Lung (tissue), 12 donors: ENCODE results near the gene SULT1C4. TPM values are rescaled to one million over a fixed set of nuclear protein-coding genes. Genes with fewer than 3 reads are reported as not detected.

Source experiments
- ATAC-seq: fragments of 200-7000 bp; cut with Tn5 transposase; one replicate; pipeline ENCODE4 v1.9.1; 2020; ENCODE audit warnings: moderate number of reproducible peaks; ENCODE audit not compliant: insufficient read depth, low FRiP score
- DNase-seq, 3 donors: peaks; one replicate each; pipeline ENCODE4 v3.0.0-alpha.2; 2013 to 2017
- H3K27ac ChIP-seq, 2 donors: one replicate each; pipeline ENCODE4 v1.5.1; 2013; ENCODE audit warnings: mild to moderate bottlenecking in 2 of 2, moderate library complexity in 2 of 2, control low read depth in 1 of 2, inconsistent platforms in 1 of 2, low read depth in 1 of 2, low read length in 1 of 2
- H3K27me3 ChIP-seq, 3 donors: one replicate each; pipeline ENCODE4 v1.5.1; 2013; ENCODE audit warnings: low read length in 2 of 3; ENCODE audit not compliant: control insufficient read depth in 3 of 3, insufficient read depth in 3 of 3
- H3K36me3 ChIP-seq, 4 donors: one replicate each; pipeline ENCODE4 v1.5.1; 2013; ENCODE audit warnings: low read length in 4 of 4, mild to moderate bottlenecking in 1 of 4, moderate library complexity in 1 of 4; ENCODE audit not compliant: control insufficient read depth in 4 of 4, insufficient read depth in 4 of 4
- H3K4me1 ChIP-seq, 5 donors: one replicate each; pipeline ENCODE4 v1.5.1; 2013; ENCODE audit warnings: low read length in 5 of 5, mild to moderate bottlenecking in 2 of 5, moderate library complexity in 1 of 5; ENCODE audit not compliant: control insufficient read depth in 5 of 5, insufficient read depth in 5 of 5
- H3K4me3 ChIP-seq: one replicate; pipeline ENCODE4 v1.5.1; 2013; ENCODE audit warnings: mild to moderate bottlenecking, control low read depth, moderate library complexity
- H3K9ac ChIP-seq, 2 donors: one replicate each; pipeline ENCODE4 v1.5.1; 2013; ENCODE audit warnings: low read length in 2 of 2, control low read depth in 1 of 2; ENCODE audit not compliant: insufficient read depth in 1 of 2
- H3K9me3 ChIP-seq, 4 donors: one replicate each; pipeline ENCODE4 v1.5.1; 2013; ENCODE audit warnings: low read length in 3 of 4, mild to moderate bottlenecking in 1 of 4, moderate library complexity in 1 of 4; ENCODE audit not compliant: control insufficient read depth in 4 of 4, insufficient read depth in 3 of 4
- CTCF ChIP-seq: IDR thresholded peaks from 2 replicates; pipeline ENCODE4 v1.5.1; 2012; ENCODE audit warnings: mild to moderate bottlenecking; ENCODE audit errors: control extremely low read depth, extremely low read depth
- WGBS, 2 donors: extraction: QIAGEN DNeasy Blood & Tissue Kit; methylation state at CpG; one replicate each; pipeline ENCODE4 v1.1.7; 2013; 5-methylcytosine and 5-hydroxymethylcytosine counted together
- polyA plus RNA-seq, 2 donors: library from polyadenylated mRNA; stranded (reverse); fragments of 200-250 nt; gene quantifications; one replicate each; pipeline ENCODE4 v1.2.1, GENCODE V29; 2013
- total RNA-seq, 2 donors: library from RNA; depleted of rRNA in 1 of 2; stranded (reverse); fragments of >200 nt in 1 of 2; gene quantifications; one replicate each; pipeline ENCODE4 v1.2.1, GENCODE V29; 2014 to 2021
- donor health status: control.
- donor health status: control.
- donor health status: Bipolar disorder and iron deficiency.
- donor health status: healthy.
- donor health status: DM: yes; HTN: yes; CAD: no.

SULT1C4 gene
- total and polyA plus RNA-seq, 4 donors, result 1.7 to 85.0 (median 5.8) TPM

DNA sequence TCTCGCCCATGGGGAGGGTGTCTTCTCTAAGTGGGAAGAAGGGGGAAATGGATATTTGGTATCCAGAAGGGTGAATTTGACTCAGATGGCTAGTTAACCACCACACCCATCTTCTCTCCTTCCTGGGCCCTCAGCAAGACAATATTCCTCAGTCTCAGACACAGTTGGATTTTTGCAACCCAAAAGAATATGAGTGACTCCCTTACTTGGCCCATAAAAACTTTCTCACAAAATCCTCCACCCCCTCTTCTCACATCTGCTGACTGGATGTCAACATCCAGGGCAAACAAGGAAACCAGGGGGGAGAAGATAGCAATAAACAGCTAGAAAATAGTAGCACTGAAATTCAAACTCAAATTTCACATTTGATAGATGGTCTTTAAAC is 35.9 kb downstream of the SULT1C4 start:
- H3K36me3 ChIP-seq, result no peaks in the 10 kb centered on the region
- 89 to 100% methylated on average over 1 of the region's 1 CpG for WGBS, 2 donors
- DNase-seq (no peak), ATAC-seq (no peak)
- TF ChIP-seq CTCF, result no peak
- H3K4me1 ChIP-seq, result no peaks in the 10 kb centered on the region
- no peaks in the 10 kb centered on the region for H3K9me3 ChIP-seq
- no peak overlapping the region for H3K9ac ChIP-seq
- no peak overlapping the region for H3K4me3 ChIP-seq
- H3K27ac ChIP-seq, result no peak overlapping the region
- no peaks in the 10 kb centered on the region for H3K27me3 ChIP-seq

DNA sequence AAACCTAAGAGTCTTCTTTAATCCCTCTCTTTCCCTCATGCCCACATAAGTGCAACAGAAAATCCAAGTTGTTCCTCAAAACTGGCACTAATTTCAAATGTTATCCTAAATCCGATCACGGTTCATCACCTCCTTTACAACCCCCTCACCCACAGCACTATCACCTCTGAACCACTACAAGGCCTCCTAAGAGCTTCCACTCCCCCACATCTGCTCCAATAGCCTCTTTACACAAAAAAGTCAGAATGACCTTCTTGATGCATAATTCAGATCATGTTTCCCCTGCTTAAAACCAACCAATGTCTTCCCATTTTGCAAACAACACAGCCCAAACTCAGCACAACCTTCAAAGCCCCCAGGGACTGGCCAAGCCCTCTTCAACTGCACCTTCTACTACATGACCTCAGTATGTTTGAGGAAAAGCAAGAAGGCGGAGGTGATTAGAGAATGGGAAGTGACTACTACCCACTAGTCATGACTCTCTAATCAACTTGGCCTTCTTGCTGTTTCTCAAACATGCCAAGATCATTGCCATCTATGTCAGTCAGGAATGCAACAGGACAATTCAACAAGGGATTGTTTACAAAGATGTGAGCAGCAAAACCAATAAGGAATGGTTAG is 36.6 kb downstream of the SULT1C4 start:
- no peak for ATAC-seq
- TF ChIP-seq CTCF, result no peak
- H3K9ac ChIP-seq, result no peak overlapping the region
- no peaks in the 10 kb centered on the region for H3K9me3 ChIP-seq
- no peaks in the 10 kb centered on the region for H3K27me3 ChIP-seq
- DNase-seq, result no peak
- WGBS, 2 donors, result 93 to 95% methylated on average over 3 of the region's 3 CpGs
- H3K4me1 ChIP-seq, result no peaks in the 10 kb centered on the region
- H3K27ac ChIP-seq, result no peak overlapping the region
- H3K36me3 ChIP-seq, result no peaks in the 10 kb centered on the region
- no peak overlapping the region for H3K4me3 ChIP-seq

GRCh38 chr2:108414945-108415344 is 37.2 kb downstream of the SULT1C4 start:
- H3K4me3 ChIP-seq, result no peak overlapping the region
- ATAC-seq (no peak), DNase-seq (no peak)
- H3K4me1 ChIP-seq, result no peaks in the 10 kb centered on the region
- H3K36me3 ChIP-seq, result no peaks in the 10 kb centered on the region
- no peak overlapping the region for H3K9ac ChIP-seq
- no peaks in the 10 kb centered on the region for H3K9me3 ChIP-seq
- WGBS, 2 donors, result 96 to 97% methylated on average over 2 of the region's 2 CpGs
- H3K27me3 ChIP-seq, result no peaks in the 10 kb centered on the region
- TF ChIP-seq CTCF, result no peak
- H3K27ac ChIP-seq, result no peak overlapping the region

- H3K4me3 ChIP-seq, result no peak overlapping the region
- whole genome bisulfite sequencing, 2 donors, result 86 to 89% methylated on average over 2 of the region's 2 CpGs
- no peaks in the 10 kb centered on the region for H3K9me3 ChIP-seq
- no peak for TF ChIP-seq CTCF
- no peak overlapping the region for H3K9ac ChIP-seq
- no peaks in the 10 kb centered on the region for H3K4me1 ChIP-seq
- ATAC-seq, result no peak
- no peak overlapping the region for H3K27ac ChIP-seq
- no peaks in the 10 kb centered on the region for H3K27me3 ChIP-seq
- H3K36me3 ChIP-seq, result no peaks in the 10 kb centered on the region
- no peak for DNase-seq
Observed at GRCh38 chr2:108417254-108417653, 39.5 kb downstream of the SULT1C4 start.
